IPS DF 4.7 (cell line): Measurements from ENCODE around the gene SNRPA.
"Not testable (repeated sequence)": the region's sequence is repeated elsewhere in the genome, so short reads cannot be mapped to it uniquely, and the experiment has no call there.

ENCODE experiments used
- DNase-seq: peaks from one replicate; pipeline ENCODE4 v3.0.0-alpha.2; 2013; ENCODE audit warnings: low spot score; ENCODE audit errors: extremely low read depth

The SNRPA gene

DNA sequence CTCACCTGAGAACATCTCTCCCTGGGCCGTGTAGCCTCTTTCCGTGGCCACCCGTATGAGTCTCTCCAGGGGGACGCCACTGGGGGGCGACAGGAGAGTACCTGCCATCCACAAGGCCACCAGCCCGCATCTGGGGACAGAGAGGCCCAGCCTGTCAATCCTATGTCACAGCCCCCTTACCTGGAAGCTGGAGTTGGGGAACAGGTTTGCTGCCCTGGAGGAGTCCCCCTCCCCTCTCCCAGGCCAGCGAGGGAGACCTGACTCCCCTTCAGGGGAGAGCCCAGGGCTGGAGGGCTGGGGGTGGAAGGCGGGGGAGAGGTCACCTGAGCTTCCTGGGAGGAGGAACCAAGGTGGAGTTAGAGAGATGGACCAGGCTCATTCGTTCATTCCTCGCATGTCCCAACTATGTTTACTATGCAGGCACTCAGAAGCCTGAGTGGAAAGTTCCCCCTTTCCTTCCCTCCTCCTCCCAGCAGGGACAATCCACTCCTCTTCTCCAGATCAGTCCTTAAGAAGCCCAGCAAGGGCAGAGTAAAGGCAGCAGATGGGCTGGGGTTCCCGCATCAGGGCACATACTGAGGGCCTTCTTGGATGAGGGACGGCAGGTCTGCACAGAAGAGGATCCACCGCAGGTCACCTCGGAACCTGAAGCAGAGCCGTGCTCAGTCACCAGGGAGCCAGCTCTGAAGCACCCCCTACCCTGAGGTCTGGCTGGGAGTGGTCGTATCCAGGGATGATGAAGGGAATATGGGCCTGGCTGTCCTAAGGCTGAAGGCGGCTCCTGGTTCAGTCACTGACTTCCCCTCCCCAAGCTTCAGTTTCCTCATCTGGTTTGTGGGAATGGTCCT, 6.2 kb upstream of the SNRPA start:
- DNase-seq = no peak

DNA sequence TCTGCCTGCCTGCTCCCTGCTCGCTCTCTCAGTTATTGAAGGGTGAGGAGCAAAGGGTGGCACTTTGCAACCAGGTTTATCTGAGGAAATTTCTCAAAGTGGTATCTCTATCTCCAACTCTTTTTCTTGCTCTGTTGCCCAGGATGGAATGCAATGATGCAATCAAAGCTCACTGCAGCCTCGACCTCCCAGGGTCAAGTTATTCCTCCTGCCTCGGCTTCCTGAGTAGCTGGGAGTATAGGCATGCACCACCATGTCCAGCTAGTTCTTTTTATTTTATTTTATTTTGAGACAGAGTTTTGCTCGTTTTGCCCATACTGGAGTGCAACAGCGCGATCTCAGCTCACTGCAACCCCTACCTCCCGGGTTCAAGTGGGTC, 5.6 kb upstream of the SNRPA start:
- DNase-seq = no peak

DNA sequence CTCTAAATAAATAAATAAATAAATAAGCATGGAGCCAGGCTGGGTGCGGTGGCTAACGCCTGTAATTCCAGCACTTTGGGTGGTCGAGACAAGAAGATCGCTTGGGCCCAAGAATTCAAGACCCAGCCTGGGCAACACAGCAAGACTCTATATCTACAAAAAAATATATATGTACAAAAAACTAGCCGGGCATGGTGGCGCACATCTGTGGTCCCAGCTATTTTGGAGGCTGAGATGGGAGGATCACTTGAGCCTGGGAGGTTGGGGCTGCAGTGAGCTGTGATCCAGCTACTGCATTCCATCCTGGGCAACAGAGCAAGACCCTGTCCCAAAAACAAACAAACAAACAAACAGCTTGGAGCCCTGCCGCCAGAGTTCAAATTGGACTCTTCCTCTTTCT, 3.5 kb upstream of the SNRPA start:
- no peak for DNase-seq

DNA sequence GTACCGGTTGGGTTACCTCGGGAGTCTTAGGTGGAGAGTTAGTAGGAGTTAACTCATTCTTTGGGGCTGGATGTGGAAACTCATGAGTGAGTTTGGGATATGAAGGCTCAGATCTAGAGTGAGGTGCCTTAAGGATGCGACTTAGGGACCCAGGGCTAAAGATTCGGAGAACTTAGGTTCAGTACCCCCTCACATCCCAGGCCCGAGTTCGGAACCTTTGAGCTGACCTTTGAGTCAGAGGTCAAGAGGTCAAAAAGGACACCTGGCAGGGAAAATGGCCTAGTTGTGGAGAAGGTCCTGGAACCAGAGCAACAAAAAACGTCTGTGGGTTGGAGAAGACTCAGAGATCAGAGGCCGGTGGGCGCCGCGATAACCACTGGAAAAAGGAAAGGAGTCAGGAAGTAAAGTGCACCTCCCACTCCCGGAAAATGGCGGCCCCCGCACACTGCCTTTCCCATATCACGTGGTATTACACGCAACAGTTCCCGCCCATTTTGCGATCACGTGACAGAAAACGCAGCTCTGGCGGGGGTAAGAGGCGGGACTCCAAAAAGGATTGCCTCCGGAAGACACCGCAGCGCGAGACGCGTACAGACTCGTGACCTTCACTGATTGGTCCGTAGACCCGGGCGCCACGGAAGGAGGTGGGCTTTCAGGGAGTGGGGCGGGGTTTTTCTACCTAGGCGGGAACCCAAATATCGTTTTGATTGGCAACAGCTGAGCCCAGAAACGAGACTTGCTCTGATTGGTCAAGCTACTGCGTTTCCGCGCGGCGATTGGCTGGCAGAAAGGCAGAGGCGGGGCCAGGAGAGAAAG, 737 bp upstream of the SNRPA start, which contains the start of gene ACTMAP:
Gene ACTMAP, minus strand, starts transcription at position 420 of the 816 bp plus-strand sequence. CDS start 674 bp downstream, outside the sequence.
- DNase-seq = peak; percentile 99

DNA sequence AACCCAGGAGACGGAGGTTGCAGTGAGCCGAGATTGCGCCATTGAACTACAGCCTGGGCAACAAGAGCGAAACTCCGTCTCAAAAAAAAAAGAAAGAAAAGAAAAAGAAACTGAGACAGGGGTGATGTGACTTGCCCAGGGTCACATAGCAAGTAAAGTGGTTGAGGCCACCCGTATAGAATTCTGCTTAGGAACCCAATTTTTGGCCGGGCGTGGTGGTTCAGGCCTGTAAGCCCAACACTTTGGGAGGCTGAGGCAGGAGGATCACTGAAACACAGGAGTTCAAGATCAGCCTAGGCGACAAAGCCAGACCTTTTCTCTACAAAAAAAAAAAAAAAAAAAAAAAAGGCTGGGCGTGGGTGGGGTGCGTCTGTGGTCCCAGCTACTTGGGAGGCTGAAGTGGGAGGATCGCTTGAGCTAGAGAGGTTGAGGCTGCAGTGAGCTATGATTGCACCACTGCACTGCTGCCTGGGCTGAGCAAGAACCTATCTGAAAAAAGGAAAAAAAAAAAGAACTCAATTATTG, 1.3 kb downstream of the SNRPA start:
- no peak for DNase-seq

DNA sequence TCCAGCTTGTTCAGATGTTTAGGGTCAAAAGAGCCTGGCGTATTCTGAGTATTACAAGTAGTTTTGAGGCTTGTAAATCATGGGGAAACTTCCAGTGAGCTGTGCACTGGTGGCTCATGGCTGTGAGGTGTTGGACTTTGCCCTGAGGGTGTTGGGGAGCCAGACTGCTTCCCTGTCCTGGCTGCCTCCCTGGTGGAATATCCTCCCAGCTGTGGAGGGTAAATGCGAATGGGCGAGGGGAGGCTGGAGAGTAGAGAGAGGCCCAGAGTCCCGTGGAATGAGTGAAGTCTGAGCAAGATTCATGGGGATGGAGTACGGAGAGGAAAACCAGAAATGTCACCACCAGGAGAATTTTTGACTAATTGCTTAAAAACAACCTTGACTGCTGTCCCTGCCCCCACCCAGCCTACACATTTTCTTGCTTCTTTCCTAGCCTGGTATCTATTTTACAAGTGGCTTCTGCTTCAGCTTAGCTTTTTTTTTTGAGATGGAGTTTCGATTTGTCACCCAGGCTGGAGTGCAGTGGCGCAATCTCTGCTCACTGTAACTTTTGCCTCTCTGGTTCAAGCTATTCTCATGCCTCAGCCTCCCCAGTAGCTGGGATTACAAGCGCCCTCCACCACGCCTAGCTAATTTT, 3.7 kb downstream of the SNRPA start:
- no peak for DNase-seq

DNA sequence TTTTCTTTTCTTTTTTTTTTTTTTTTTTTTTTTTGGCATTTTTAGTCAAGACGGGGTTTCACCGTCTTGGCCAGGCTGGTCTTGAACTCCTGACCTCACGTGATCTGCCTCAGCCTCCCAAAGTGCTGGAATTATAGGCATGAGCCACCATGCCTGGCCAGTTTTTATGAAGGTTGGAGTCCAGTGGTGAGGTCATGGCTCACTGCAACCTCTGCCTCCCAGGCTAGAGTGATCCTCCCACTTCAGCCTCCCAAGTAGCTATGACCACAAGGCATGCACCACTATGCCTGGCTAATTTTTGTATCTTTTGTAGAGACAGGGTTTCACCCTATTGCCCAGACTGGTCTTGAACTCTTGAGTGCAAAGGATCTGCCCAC, 4.2 kb downstream of the SNRPA start:
- no peak for DNase-seq

DNA sequence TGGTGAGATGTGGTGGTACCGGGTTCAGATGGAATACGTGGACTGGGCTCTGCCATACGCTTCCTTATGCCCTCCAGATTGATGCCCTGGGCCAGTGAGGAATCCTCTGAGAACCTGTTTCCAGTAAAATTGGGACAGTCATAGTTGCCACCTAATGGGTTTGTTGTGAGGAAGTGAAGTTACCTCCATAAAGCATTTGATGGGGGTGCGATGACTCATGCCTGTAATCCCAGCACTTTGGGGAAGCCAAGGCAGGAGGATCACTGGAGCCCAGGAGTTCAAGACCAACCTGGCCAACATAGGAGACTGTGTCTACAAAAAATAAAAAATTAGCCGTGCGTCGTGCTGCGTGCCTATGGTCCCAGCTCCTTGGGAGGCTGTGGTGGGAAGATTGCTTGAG, 4.8 kb downstream of the SNRPA start:
- no peak for DNase-seq

DNA sequence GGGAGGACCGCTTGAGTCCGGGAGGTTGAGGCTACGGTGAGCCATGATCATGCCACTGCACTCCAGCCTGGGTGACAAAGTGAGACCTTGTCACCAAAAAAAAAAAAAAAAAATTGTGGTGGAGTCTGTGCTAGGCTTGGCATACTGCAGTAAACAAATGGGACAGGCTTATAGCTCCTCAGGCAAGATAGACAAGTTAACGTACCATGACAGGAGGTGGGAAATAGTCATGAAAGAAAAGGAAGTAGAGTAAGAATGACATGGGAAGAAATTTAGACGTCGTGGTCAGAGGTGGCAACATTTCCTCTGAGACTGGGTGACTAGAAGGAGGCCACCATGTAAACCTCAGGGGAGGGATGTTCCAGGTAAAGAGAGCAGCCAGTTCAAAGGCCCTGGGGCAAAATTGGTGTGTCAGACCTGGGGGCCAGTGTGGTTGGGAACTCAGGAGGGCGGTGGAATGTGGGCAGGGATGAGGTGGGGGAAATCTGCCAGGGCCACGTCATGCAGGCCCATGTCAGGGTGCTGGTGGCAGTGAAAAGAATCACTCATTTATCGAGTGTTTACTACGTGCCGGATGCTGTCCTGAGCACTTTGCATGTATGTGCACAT, 5.6 kb downstream of the SNRPA start:
- no peak for DNase-seq

DNA sequence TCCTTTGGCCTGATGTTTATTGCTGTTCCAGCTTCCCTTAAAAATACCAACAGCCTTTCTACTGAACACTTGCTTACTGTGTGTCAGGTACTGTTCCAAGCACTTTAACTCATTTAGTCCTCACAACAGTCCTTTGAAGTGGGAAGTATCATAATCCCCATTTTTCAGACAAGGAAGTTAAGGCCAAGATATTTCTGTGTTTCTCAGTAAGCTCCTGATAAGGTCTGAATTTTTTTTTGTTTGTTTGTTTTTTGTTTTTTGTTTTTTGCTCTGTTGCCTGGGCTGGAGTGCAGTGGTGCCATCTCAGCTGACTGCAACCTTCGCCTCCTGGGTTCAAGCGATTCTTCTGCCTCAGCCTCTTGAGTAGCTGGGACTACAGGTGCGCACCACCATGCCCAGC, 7.5 kb downstream of the SNRPA start:
- no peak for DNase-seq

DNA sequence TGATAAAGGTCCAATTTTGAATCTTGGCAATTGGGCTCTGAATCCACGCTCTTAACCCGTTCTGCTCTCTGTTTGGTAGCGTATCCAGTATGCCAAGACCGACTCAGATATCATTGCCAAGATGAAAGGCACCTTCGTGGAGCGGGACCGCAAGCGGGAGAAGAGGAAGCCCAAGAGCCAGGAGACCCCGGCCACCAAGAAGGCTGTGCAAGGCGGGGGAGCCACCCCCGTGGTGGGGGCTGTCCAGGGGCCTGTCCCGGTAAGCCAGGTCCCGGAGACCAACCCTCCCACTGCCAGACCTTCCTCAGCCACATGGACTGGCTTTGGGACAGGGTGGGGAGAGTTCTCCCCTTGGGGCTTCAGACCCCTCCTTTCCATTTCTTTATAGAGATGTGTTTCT, 8.3 kb downstream of the SNRPA start:
- no peak for DNase-seq

DNA sequence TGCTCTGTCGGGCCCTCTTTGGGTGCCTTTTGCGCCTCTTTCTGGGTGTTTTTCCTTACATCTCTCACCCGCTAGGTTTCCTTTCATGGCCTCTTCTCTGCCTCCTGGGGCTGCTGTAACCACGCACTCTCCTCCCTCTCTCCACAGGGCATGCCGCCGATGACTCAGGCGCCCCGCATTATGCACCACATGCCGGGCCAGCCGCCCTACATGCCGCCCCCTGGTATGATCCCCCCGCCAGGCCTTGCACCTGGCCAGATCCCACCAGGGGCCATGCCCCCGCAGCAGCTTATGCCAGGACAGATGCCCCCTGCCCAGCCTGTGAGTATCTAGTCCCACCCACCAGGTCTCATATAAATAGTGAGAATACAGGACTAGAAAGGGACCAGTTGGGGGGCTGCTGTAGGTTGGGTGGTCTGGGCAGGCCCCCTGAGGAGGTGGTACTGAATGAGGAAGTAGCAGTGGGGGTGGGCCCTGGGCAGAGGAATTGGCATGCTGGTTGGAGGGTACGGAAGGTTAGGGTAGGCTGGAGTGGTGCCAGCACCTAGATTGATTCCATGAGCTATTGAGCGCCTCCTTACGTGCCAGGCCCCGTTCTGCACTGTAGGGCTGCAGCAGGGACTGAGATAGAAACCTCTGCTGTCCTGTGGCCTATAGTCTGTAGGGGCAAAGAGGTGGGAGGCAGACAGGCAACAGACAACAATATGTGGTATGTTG, 11.9 kb downstream of the SNRPA start:
- DNase-seq = no peak

DNA sequence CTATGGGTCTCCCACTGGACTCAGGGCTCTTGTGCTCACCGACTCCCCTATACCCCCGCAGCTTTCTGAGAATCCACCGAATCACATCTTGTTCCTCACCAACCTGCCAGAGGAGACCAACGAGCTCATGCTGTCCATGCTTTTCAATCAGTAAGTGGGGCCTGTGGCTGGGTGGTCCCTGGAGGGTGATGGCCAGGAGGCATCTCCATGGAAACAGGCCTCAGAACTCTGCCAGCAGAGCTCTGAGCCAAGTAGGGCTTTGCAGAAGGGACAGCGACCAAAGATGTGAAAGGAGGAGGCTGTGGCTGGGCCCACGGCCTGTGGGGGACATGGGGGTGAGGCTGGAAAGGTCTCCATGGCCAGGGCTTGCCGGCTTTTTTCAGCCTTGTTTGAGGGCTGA, 12.5 kb downstream of the SNRPA start:
- no peak for DNase-seq

DNA sequence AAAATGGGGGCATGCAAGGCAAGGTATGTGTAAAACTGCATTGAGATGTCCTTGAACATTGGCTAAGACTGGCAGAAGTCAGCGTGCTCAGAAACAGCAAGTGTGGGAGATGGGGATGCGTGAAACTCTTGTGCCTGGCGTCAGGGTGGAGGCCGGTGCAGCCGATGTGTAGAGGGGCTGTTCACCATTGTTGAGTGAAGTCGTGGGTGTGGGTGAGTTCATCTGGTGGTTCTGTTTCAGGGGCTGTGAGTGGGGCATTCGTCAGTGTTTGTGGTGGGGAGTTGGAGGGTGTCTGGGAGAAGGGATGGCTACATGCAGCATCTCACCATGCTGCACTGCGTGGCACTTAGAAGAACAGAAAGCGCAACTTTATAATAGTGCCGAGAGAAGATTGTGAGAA, 13.0 kb downstream of the SNRPA start:
- no peak for DNase-seq

DNA sequence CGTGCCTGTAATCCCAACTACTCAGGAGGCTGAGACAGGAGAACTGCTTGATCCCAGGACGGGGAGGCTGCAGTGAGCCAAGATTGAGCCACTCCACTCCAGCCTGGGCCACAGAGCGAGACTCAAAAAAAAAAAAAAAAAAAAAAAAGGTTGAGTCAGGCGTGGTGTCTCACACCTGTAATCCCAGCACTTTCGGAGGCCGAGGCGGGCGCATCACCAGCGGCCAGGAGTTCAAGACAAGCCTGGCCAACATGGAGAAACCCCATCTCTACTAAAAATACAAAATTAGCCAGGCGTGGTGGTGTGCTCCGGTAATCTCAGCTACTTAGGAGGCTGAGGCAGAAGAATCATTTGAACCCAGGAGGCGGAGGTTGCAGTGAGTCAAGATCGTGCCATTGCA, 15.4 kb downstream of the SNRPA start:
- not testable (repeated sequence) for DNase-seq

DNA sequence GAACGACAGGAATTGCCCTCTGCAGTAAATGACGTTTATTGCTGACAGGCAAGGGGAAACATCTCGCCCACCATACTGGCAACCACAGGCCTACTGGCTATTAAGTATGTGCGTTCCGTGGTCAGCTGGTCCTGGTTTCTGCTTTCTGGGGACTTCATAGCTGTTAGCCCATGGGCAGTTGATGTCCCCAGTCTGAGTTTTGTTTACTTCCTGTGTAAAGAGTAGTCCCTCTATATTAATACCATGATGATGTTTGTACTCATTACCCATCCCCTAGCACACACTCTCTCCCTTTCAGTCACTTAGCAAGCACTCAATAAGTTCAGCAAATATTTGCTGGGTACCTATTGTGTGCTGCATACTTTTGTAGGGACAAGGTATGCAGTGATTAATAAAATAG, 17.9 kb downstream of the SNRPA start:
- no peak for DNase-seq

DNA sequence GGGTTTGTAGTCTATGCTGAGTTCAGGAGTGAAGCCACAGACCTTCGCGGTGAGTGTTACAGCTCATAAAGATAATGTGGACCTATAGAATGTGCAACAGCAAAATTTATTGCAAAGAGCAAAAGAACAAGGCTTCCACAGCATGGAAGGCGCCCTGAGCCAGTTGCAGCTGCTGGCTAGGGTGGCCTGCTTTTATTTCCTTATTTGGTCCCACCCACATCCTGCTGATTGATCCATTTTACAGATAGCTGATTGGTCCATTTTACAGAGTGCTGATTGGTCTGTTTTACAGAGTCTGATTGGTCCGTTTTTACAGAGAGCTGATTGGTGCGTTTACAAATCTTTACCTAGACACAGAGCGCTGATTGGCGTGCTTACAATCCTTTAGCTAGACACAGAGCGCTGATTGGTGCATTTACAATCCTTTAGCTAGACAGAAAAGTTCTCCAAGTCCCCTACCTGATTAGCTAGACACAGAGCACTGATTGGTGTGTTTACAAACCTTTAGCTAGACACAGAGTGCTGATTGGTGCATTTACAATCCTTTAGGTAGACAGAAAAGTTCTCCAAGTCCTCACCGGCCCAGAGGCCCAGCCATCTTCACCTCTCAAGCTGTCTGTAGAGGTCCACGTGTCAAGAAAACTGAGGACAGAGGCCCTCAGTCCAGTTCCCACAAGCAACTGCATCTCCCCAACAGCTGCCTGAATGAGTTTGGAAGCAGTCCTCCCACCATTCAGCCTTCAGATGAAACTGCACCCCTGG, 20.3 kb downstream of the SNRPA start:
- DNase-seq = not testable (repeated sequence)

DNA sequence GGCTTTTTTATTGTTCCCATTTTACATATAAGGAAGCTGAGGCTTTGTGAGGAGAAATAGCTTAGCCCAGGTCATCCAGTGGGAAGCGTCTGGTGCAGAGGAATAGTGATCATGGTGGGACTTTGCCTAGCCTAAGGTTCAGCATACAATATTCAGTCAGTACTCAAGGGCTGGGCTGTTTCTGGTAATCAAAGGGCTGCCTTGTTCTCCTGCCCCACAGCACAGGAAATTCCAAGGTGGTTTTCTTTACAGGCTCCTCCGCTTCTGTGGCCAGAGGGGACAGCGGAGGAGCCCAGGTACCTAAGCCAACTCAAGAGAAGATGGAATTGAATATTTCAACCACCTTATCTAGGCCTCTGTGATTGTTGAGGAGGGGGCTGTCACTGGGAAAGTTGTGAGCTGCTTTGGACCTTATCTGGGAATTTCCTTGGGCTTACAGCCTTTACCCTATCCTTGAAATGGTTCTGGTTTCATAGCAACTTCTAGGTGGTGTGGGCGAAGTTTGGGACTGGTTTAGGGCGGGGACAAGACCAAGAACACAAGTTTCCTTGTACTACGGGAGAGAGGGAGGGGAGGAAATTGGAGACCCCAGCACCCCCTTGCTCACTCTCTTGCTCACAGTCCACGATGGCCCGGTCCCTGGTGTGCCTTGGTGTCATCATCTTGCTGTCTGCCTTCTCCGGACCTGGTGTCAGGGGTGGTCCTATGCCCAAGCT, 24.1 kb downstream of the SNRPA start, which contains the start of gene MIA:
Gene MIA, plus strand, starts transcription at position 606 of the 716 bp plus-strand sequence. Its CDS starts 22 bp downstream, at position 628.
- no peak for DNase-seq

DNA sequence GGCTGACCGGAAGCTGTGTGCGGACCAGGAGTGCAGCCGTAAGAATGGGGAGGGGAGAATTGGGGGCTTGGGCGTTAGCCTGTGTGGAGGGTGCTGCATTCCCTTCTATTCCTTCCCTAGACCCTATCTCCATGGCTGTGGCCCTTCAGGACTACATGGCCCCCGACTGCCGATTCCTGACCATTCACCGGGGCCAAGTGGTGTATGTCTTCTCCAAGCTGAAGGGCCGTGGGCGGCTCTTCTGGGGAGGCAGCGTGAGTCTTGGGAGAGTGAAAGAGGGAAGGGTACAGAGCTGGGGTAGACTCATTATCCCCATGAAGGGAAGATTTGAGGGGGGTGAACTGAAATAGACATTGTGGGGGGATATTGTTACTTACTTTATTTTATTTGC, 24.6 kb downstream of the SNRPA start:
- no peak for DNase-seq
